ENCODE measurements around the gene EHMT1.

EHMT1 gene

DNA sequence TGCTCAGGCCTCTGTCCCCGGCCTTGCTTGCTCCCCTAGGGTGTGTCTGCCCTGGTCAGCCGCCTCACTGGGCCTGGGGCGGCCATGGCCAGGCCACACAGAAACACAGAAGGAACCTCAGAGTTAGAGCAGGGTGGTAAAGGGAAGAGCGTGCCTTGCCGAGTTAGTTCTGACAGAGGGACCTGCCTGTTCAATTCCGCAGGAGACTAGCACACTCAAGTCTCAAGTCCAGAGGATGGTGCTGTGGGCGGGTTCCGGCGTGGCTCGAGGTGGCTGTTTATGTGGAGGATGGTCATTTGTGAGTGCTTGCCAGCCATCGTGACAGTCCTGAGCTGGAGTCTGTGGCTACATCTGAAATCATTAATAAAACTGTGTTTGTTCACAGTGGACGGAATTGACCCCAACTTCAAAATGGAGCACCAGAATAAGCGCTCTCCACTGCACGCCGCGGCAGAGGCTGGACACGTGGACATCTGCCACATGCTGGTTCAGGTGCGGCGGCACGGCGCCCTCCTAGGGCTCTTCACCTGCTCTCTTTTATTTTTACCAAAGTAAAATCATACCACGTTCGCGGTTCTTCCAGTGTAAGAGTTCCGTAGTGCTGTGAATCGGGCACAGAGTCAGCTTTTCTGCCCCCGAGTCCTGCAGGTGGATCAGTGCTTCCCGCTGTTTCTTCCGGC lies 163.2 kb downstream of the EHMT1 start:
- Histone ChIP-seq H3K27me3 (no peaks in the 10 kb centered on the region), H3K4me1 (peaks cover 0 to 7% (median 0%) of the 10 kb centered on the region in 10 experiments; a peak in 1 of 20 replicates), H3K27ac (no peak overlapping the region), H4K20me1 (peaks cover 4 to 82% (median 55%) of the 10 kb centered on the region in 11 experiments; a peak in 20 of 22 replicates), H3K9me3 (replicated peaks in 1 of 11) (no peaks in the 10 kb centered on the region), H3K36me3 (peaks cover 90 to 99% (median 96%) of the 10 kb centered on the region in 11 experiments), H3K9ac (no peak overlapping the region), H3K4me2 (no peak overlapping the region), H3K4me3 (no peak overlapping the region)
- no peak for TF ChIP-seq Cebpa-rat (IDR thresholded peaks at IDR 0.05)

GRCh38 chr9:137783521-137783920 lies 164.7 kb downstream of the EHMT1 start:
- TF ChIP-seq Cebpa-rat (IDR thresholded peaks at IDR 0.05), result no peak
- H3K27ac ChIP-seq, result no peak overlapping the region
- peaks cover 0 to 9% (median 0%) of the 10 kb centered on the region in 11 experiments; a peak in 2 of 22 replicates for H3K9me3 ChIP-seq (replicated peaks in 1 of 11)
- H3K9ac ChIP-seq, result no peak overlapping the region
- peaks cover 89 to 99% (median 96%) of the 10 kb centered on the region in 11 experiments for H3K36me3 ChIP-seq
- H3K4me2 ChIP-seq, result no peak overlapping the region
- H4K20me1 ChIP-seq, result peaks cover 4 to 84% (median 58%) of the 10 kb centered on the region in 11 experiments; a peak in 20 of 22 replicates
- no peaks in the 10 kb centered on the region for H3K27me3 ChIP-seq
- no peak overlapping the region for H3K4me3 ChIP-seq
- peaks cover 0 to 7% (median 0%) of the 10 kb centered on the region in 10 experiments; a peak in 3 of 20 replicates for H3K4me1 ChIP-seq

- H3K9ac ChIP-seq, result no peak overlapping the region
- H3K4me3 ChIP-seq, result no peak overlapping the region
- no peaks in the 10 kb centered on the region for H3K27me3 ChIP-seq
- H3K4me1 ChIP-seq, result peaks cover 0 to 8% (median 0%) of the 10 kb centered on the region in 10 experiments; a peak in 4 of 20 replicates
- peaks cover 89 to 99% (median 96%) of the 10 kb centered on the region in 11 experiments for H3K36me3 ChIP-seq
- TF ChIP-seq Cebpa-rat (IDR thresholded peaks at IDR 0.05), result no peak
- H3K27ac ChIP-seq, result no peak overlapping the region
- H4K20me1 ChIP-seq, result peaks cover 4 to 84% (median 63%) of the 10 kb centered on the region in 11 experiments; a peak in 20 of 22 replicates
- no peak overlapping the region for H3K4me2 ChIP-seq
- peaks cover 0 to 14% (median 0%) of the 10 kb centered on the region in 11 experiments; a peak in 2 of 22 replicates for H3K9me3 ChIP-seq (replicated peaks in 1 of 11)
These were observed 165.2 kb downstream of the EHMT1 start for GRCh38 chr9:137784046-137784445.

DNA sequence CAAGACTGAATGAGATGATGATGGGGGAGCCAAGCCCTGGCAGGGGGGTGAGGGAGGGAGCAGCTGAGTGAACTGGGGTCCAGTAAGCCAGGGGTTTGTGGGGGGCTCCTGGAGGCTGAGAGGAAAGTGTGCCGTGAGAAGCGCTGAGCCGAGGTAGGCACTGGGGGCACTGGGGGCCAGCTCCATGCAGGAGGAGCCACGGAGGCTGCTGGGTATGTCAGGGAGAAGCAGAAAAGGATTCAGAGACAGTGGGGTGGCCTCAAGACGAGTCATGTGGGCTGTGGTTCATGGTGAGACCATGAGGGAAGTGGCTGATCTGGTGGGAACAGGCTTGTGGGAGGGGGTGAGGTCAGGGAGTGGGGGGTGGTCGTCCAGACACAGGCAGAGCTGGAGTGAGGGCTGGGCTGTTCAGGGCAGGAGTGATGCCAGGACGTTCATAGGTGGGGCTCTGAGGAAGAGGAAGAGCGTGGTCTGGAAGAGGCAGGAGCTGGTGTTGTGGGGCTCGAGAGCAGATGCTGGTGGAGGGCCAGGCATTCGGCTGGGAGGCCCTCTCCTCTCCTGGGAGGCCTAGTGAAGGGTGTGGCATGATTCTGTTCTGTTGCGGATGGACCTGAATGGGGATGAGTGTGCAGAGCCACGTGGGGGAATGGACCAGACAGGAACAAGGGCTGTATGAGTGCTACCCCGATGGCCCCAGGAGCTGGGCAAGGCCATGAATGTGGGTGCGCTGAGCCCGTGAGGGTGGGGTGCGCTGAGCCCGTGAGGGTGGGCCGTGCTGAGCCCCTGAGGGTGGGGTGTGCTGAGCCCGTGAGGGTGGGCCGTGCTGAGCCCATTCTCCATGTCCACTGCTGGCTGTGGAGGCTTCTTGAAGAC lies 166.1 kb downstream of the EHMT1 start:
- no peak overlapping the region for H3K9ac ChIP-seq
- H3K9me3 ChIP-seq (replicated peaks in 1 of 11), result peaks cover 0 to 14% (median 0%) of the 10 kb centered on the region in 11 experiments; a peak in 2 of 22 replicates
- H3K4me1 ChIP-seq, result peaks cover 0 to 10% (median 0%) of the 10 kb centered on the region in 10 experiments; a peak in 4 of 20 replicates
- TF ChIP-seq Cebpa-rat (IDR thresholded peaks at IDR 0.05), result no peak
- no peaks in the 10 kb centered on the region for H3K27me3 ChIP-seq
- no peak overlapping the region for H3K27ac ChIP-seq
- peaks cover 89 to 99% (median 96%) of the 10 kb centered on the region in 11 experiments for H3K36me3 ChIP-seq
- peaks cover 4 to 84% (median 71%) of the 10 kb centered on the region in 11 experiments; a peak in 20 of 22 replicates for H4K20me1 ChIP-seq
- H3K4me3 ChIP-seq, result no peak overlapping the region
- H3K4me2 ChIP-seq, result no peak overlapping the region

GRCh38 chr9:137785704-137786161 lies 166.9 kb downstream of the EHMT1 start:
- Histone ChIP-seq H3K9ac (no peak overlapping the region), H3K4me1 (peaks cover 0 to 10% (median 0%) of the 10 kb centered on the region in 10 experiments; a peak in 4 of 20 replicates), H3K4me2 (no peak overlapping the region), H3K4me3 (no peak overlapping the region), H3K27ac (no peak overlapping the region), H3K27me3 (no peaks in the 10 kb centered on the region), H3K36me3 (peaks cover 94 to 100% (median 99%) of the 10 kb centered on the region in 11 experiments), H4K20me1 (peaks cover 4 to 84% (median 71%) of the 10 kb centered on the region in 11 experiments; a peak in 20 of 22 replicates), H3K9me3 (replicated peaks in 1 of 11) (peaks cover 0 to 14% (median 0%) of the 10 kb centered on the region in 11 experiments; a peak in 2 of 22 replicates)
- TF ChIP-seq Cebpa-rat (IDR thresholded peaks at IDR 0.05), result no peak

- TF ChIP-seq Cebpa-rat (IDR thresholded peaks at IDR 0.05), result no peak
- H3K4me3 ChIP-seq, result no peak overlapping the region
- peaks cover 4 to 83% (median 70%) of the 10 kb centered on the region in 11 experiments; a peak in 20 of 22 replicates for H4K20me1 ChIP-seq
- H3K27me3 ChIP-seq, result no peaks in the 10 kb centered on the region
- H3K36me3 ChIP-seq, result peaks cover 97 to 100% (median 100%) of the 10 kb centered on the region in 11 experiments
- H3K4me1 ChIP-seq, result peaks cover 0 to 10% (median 0%) of the 10 kb centered on the region in 10 experiments; a peak in 4 of 20 replicates
- peaks cover 0 to 14% (median 0%) of the 10 kb centered on the region in 11 experiments; a peak in 2 of 22 replicates for H3K9me3 ChIP-seq (replicated peaks in 1 of 11)
- no peak overlapping the region for H3K4me2 ChIP-seq
- no peak overlapping the region for H3K9ac ChIP-seq
- H3K27ac ChIP-seq, result no peak overlapping the region
These were observed 167.7 kb downstream of the EHMT1 start for GRCh38 chr9:137786511-137786920.

DNA sequence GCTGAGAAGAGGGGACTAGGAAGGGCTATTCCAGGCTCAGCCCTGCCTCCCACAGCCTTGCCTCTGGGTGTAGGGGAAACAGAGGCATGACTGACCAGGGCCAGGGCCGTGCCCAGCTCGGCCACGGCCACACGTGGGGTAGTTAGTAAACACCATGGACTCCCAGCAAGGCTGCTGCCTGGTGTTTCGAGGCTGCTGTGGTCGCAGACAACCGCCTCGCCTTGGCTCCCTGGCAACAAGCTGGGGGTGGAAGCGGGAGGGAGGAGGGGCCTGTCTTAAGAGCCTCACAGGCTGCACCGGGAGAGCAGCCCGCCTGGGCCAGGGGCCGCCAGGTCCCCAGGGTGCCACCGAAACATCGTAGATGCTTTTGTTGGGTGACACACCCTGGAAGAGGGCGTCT lies 168.6 kb downstream of the EHMT1 start:
- Histone ChIP-seq H3K9ac (no peak overlapping the region), H3K4me2 (no peak overlapping the region), H3K9me3 (replicated peaks in 1 of 11) (peaks cover 0 to 14% (median 0%) of the 10 kb centered on the region in 11 experiments; a peak in 2 of 22 replicates), H3K4me3 (no peak overlapping the region), H3K4me1 (peaks cover 0 to 10% (median 0%) of the 10 kb centered on the region in 10 experiments; a peak in 4 of 20 replicates), H3K27ac (no peak overlapping the region), H4K20me1 (peaks cover 4 to 75% (median 62%) of the 10 kb centered on the region in 11 experiments; a peak in 20 of 22 replicates), H3K27me3 (no peaks in the 10 kb centered on the region), H3K36me3 (peaks cover 97 to 100% (median 100%) of the 10 kb centered on the region in 11 experiments)
- no peak for TF ChIP-seq Cebpa-rat (IDR thresholded peaks at IDR 0.05)

DNA sequence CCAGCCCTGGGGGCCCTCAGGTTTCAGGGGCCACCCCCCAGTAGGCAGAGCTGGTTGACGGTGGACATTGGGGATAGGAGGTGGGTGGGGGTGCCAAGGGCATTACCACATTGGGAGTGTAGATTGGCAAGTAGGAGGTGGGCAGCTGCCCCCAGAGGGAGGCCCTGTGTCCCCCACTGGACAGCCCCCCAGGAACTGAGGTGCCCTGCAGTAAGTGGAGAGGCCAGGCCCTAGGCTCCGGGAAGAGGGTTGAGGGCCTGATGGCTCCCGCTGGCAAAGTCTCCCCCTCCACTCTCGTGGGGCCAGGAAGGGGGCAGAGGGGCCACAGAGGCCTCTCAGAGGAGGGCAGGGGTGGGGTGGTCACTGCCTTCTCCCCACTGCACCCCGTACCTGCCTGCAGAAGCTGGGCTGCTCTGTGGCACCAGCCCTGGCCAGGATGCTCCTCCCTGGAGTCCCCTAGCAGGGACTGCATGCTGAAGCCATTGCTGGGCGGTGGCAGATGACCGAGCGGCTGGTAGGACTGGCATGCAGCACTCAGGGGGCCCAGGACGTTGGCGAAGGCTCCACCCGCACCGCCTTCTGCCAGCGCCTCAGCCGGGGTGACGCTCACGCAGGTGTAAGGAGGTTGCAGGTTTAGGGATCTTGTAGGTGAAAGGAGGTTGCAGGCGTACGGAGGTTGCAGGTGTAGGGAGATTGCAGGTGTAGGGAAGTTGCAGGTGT lies 169.1 kb downstream of the EHMT1 start:
- peaks cover 0 to 10% (median 0%) of the 10 kb centered on the region in 10 experiments; a peak in 4 of 20 replicates for H3K4me1 ChIP-seq
- H4K20me1 ChIP-seq, result peaks cover 4 to 69% (median 57%) of the 10 kb centered on the region in 11 experiments; a peak in 20 of 22 replicates
- no peaks in the 10 kb centered on the region for H3K27me3 ChIP-seq
- peaks cover 0 to 14% (median 0%) of the 10 kb centered on the region in 11 experiments; a peak in 2 of 22 replicates for H3K9me3 ChIP-seq (replicated peaks in 1 of 11)
- no peak for TF ChIP-seq Cebpa-rat (IDR thresholded peaks at IDR 0.05)
- H3K36me3 ChIP-seq, result peaks cover 97 to 100% (median 100%) of the 10 kb centered on the region in 11 experiments
- H3K9ac ChIP-seq, result no peak overlapping the region
- H3K27ac ChIP-seq, result no peak overlapping the region
- no peak overlapping the region for H3K4me3 ChIP-seq
- no peak overlapping the region for H3K4me2 ChIP-seq
